ENCODE results near the gene VWCE.

Gene VWCE

DNA sequence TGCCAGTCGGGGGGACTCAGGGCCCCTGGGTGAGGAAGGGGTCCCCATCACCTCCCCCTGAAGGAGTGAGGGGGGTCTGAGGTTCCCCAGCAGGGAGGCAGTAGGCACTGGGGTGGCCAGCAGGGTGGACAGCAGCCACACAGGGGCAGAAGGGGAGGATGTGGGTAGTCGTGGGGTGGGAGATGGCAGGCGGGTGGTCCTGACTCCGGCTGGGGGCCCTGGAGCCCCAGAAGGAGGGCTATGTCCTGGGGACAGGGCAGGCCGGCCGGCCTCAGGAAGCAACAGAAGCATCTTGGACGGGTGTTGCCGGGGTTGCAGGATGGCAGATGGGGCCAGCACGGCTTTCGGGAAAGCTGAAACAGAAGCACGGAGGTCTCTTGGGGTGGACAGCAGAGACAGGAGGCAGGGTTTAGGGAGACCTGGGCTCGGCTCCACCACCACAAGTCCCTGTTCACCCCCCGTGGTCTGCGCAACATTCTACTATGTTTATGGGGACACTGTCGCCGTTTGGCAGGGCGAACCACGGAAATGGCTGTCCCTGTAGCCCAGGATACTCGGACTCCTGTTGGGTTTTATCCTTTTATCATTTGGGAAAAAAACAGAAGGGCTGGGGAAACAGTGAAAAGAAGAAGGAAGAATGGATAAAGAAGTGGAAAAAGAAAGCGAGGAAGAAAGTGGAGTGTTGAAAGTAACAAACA lies 14.1 kb downstream of the VWCE start:
- no peak for DNase-seq (ENCODE audit: low read depth in 2 of 2)

GRCh38 chr11:61279934-61280659 lies 15.0 kb downstream of the VWCE start:
- DNase-seq (ENCODE audit: low read depth in 2 of 2), result no peak

DNA sequence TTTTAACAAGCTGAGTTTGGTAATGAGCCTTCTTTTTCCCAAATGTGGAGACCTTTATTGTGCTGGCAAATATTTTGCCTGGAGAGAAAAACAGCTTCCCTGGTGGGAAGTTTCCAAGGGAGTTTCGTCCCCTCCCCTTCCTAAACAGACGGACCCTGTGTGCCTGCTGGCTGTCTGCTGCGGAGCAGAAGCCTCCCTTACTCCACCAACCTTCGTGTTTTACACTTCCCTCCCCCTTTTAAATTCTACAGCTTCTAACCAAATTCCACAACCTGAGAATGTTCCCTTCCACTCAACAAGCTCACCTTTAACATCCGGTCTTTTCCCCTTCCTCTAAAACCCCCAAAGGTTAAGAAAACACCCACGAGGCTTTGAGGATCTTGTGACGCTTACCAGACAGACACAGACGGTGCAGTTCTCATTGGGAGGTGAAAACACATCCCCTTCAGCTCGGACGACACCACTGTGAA lies 17.1 kb downstream of the VWCE start:
- no peak for DNase-seq (ENCODE audit: low read depth in 2 of 2)

DNA sequence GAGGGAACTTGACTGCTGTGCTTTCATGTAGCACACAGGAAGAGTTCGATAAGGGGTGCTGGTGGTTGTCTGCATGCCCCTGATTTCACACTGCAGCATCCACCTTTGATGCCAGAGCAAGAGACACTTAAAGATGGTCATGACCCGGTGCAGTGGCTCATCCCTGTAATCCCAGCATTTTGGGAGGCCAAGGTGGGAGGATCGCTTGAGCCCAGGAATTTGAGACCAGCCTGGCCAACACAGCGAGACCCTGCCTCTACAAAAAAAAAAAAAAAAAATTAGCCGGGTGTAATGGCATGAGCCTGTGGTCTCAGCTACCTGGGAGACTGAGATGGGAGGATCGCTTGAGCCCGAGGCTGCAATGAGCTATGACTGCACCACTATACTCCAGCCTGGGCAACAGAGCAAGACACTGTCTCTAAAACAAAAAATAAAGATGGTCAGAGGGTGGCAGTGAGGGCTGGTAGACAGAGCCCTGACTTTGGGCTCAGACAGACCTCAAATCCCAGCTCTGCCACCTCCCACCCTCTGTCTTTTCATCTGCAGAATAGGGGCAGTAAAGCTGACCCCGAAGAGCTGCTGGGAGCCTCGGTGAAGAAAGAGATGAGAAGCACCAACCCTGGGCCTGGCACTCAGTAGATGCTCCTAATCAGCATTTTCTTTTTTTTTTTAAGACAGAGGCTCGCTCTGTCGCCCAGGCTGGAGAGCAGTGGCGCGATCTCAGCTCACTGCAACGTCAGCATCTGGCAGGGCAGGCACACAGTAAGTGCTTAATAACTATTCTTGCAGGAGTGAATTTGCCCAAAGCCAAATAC lies 17.7 kb downstream of the VWCE start:
- DNase-seq (ENCODE audit: low read depth in 2 of 2), result no peak

- no peak for DNase-seq (ENCODE audit: low read depth in 2 of 2)
Measured at GRCh38 chr11:61275191-61275590, 19.9 kb downstream of the VWCE start.

- no peak for DNase-seq (ENCODE audit: low read depth in 2 of 2)
Measured at GRCh38 chr11:61274084-61274483, 21.0 kb downstream of the VWCE start.

DNA sequence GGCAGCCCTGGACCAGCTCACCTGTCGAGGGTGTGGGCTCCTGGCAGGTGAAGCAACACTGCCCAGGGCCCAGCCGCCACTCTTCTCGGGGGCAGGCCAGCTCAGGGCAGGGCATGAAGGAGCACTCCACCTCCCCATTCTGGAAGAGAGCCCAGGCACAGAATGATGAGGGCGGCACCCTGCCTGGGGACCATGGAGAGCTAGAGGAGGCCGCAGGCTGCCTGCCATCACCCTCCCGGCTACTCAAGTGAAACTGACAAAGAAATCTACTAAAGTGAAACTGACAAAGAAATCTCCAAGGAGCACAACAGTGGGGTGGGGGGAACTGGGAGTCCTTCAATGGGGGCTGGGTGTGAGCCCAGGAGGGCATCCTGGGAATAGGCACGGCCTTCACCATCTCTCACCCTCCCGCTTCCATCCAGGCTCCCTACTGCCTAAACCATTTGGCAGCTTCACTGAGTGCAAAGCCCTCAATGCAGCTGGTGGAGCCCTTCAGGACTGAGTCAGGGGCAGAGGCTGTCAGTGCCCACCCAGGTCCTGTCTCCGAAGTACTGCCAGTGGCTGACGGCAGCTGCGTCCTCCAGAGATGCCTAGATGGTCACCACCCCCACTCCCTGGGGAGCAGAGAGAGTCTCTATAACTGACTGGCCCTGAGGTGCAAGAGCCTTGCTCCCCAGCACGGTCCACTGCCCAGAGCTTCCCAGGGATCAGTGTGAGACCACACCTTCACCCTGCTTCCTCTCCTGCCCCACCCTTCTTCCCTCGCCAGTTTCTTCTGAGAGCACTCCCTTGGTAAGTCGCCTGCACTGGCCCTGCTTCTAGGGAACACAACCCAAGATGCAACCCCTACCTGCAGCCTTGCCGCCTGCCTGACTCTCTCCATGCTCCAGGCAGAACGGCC lies 21.7 kb downstream of the VWCE start:
- no peak for DNase-seq (ENCODE audit: low read depth in 2 of 2)

GRCh38 chr11:61272731-61273130 lies 22.4 kb downstream of the VWCE start:
- no peak for DNase-seq (ENCODE audit: low read depth in 2 of 2)

- no peak for DNase-seq (ENCODE audit: low read depth in 2 of 2)
Measured at GRCh38 chr11:61270354-61271076, 24.6 kb downstream of the VWCE start.

GRCh38 chr11:61268588-61269250 lies 26.4 kb downstream of the VWCE start:
- no peak for DNase-seq (ENCODE audit: low read depth in 2 of 2)

DNA sequence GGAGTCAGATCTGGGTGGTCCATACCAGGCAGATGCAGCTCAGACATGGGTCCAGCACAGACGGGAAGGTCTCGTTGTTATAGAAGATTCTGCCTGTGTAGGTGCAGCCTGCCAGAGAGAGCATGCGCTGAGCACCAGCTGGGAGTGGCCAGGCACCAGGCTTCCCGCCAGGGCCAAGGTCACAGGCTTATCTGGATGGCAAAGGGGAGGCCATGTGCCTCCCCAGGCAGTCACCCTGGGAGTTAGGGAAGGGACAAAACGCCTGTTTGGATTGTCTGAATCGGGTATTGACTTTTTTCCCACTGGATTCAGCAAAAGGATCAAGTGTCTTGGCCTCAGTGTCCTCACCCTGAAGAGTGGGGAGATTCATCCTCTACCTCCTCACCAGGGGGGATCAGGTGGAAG lies 27.7 kb downstream of the VWCE start:
- DNase-seq (ENCODE audit: low read depth in 2 of 2), result no peak

- DNase-seq (ENCODE audit: low read depth in 2 of 2), result no peak
Measured at GRCh38 chr11:61266602-61267001, 28.5 kb downstream of the VWCE start.

GRCh38 chr11:61265357-61265756 lies 29.8 kb downstream of the VWCE start:
- DNase-seq (ENCODE audit: low read depth in 2 of 2), result no peak

DNA sequence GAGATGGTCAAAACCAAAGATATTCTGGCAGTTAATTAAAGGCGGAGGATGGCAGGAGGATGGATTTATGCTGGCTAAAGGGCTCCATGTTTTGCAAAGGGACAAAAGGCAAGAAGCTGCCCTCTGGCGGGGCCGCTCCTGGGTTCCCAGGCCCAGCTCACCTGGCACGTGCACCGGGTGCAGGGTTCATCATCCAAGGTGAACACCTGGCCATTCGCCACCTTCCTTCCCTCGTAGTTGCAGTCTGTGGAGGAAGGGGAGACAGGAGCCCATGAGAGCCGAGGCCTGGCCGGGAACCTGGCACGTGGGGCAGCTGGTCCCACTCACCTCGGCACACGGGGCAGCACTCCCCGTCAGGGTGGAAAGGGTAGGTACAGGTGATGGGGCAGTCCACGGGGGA lies 30.3 kb downstream of the VWCE start:
- no peak for DNase-seq (ENCODE audit: low read depth in 2 of 2)

GRCh38 chr11:61264371-61264770 lies 30.7 kb downstream of the VWCE start:
- DNase-seq (ENCODE audit: low read depth in 2 of 2), result no peak

GRCh38 chr11:61259363-61259762 lies 35.8 kb downstream of the VWCE start:
- no peak for DNase-seq (ENCODE audit: low read depth in 2 of 2)

DNA sequence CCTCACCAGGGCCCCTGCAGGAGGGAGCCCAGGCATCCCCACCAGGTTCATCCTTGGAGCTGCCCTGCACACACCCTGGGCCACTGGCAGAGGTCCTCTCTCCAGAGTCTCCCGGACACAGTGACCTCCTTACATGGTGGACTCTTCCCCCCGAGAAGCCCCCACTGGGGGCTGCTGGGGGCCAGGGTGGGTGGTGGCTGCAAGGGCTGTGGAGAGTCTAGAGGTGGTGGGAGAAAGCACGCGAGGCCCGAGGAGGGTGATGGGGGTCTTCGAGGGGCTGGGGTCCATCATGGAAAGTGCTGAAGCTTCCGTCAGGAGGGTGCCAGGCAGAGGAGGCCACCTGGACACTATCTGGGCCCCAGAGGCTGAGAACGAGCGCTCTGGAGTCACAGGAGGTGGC lies 36.6 kb downstream of the VWCE start:
- no peak for DNase-seq (ENCODE audit: low read depth in 2 of 2)

DNA sequence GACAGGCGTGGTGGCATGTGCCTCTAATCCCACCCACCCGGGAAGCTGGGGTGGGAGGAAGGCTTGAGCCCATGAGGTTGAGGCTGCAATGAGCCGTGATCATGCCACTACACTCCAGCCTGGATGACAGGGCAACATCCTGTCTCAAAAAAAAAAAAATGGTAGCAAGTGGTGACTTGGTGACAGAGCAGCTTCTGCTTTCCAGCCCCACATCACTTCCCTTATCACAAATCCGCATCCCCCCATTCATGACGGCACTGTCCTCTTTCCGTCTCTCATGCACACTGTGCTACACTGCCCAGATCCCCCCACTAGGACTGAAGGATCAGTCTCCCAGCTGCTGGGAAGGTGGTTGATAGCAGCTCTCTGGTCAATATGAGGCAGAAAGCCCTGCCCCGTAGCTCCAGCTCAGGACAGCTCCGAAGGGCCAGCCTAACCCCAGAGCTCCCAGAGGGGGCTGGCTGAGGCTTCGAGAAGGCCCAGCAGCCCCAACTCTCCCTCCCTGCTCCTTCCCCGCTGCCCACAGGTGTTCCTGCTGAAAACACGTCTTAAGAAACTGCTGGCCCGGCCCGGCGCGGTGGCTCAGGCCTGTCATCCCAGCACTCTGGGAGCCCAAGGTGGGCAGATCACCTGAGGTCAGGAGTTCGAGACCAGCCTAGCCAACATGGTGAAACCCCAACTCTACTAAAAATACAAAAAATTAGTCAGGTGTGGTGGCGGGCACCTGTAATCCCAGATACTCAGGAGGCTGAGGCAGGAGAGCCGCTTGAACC lies 38.2 kb downstream of the VWCE start:
- no peak for DNase-seq (ENCODE audit: low read depth in 2 of 2)

- DNase-seq (ENCODE audit: low read depth in 2 of 2), result peak in 1 of 2 experiments; percentile 6
Measured at GRCh38 chr11:61254403-61255025, 40.6 kb downstream of the VWCE start.

All from fibroblast of skin of left biceps (primary cell).